Measurements from ENCODE around the gene ZNF618.

The ZNF618 gene

GRCh38 chr9:114051706-114052105 is 175.6 kb downstream of the ZNF618 start:
- Mint-ChIP-seq H3K4me3 (no peak overlapping the region), H3K27ac (no peak overlapping the region), H3K9me3 (no peaks in the 10 kb centered on the region), H3K36me3 (ENCODE audit: low read depth) (peaks cover 16% of the 10 kb centered on the region), H3K4me1 (ENCODE audit: low read depth) (no peaks in the 10 kb centered on the region), H3K27me3 (no peaks in the 10 kb centered on the region)
- intact Hi-C loops (cut with micrococcal nuclease), result no loop called here

- H3K4me1 Mint-ChIP-seq (ENCODE audit: low read depth), result no peaks in the 10 kb centered on the region
- H3K4me3 Mint-ChIP-seq, result no peak overlapping the region
- no peaks in the 10 kb centered on the region for H3K27me3 Mint-ChIP-seq
- no peak overlapping the region for H3K27ac Mint-ChIP-seq
- H3K9me3 Mint-ChIP-seq, result no peaks in the 10 kb centered on the region
- H3K36me3 Mint-ChIP-seq (ENCODE audit: low read depth), result peaks cover 16% of the 10 kb centered on the region
- intact Hi-C loops (cut with micrococcal nuclease), result no loop called here
These were observed 177.3 kb downstream of the ZNF618 start for GRCh38 chr9:114053246-114054005.

- Mint-ChIP-seq H3K27ac (no peak overlapping the region), H3K4me1 (ENCODE audit: low read depth) (no peaks in the 10 kb centered on the region), H3K36me3 (ENCODE audit: low read depth) (peaks cover 9% of the 10 kb centered on the region), H3K9me3 (no peaks in the 10 kb centered on the region), H3K27me3 (no peaks in the 10 kb centered on the region), H3K4me3 (no peak overlapping the region)
- intact Hi-C loops (cut with micrococcal nuclease), result no loop called here
These were observed 178.1 kb downstream of the ZNF618 start for GRCh38 chr9:114054191-114054690.

- Mint-ChIP-seq H3K27me3 (no peaks in the 10 kb centered on the region), H3K4me3 (no peak overlapping the region), H3K4me1 (ENCODE audit: low read depth) (no peaks in the 10 kb centered on the region), H3K27ac (no peak overlapping the region), H3K36me3 (ENCODE audit: low read depth) (peaks cover under 1% of the 10 kb centered on the region), H3K9me3 (no peaks in the 10 kb centered on the region)
- intact Hi-C loops (cut with micrococcal nuclease), result no loop called here
These were observed 179.0 kb downstream of the ZNF618 start for GRCh38 chr9:114055061-114055460.

- H3K4me1 Mint-ChIP-seq (ENCODE audit: low read depth), result no peaks in the 10 kb centered on the region
- H3K36me3 Mint-ChIP-seq (ENCODE audit: low read depth), result no peaks in the 10 kb centered on the region
- no peaks in the 10 kb centered on the region for H3K27me3 Mint-ChIP-seq
- H3K4me3 Mint-ChIP-seq, result no peak overlapping the region
- intact Hi-C loops (cut with micrococcal nuclease), result no loop called here
- H3K9me3 Mint-ChIP-seq, result no peaks in the 10 kb centered on the region
- H3K27ac Mint-ChIP-seq, result no peak overlapping the region
These were observed 179.8 kb downstream of the ZNF618 start for GRCh38 chr9:114055894-114056293.

- no peaks in the 10 kb centered on the region for H3K9me3 Mint-ChIP-seq
- H3K36me3 Mint-ChIP-seq (ENCODE audit: low read depth), result no peaks in the 10 kb centered on the region
- H3K4me1 Mint-ChIP-seq (ENCODE audit: low read depth), result no peaks in the 10 kb centered on the region
- H3K27me3 Mint-ChIP-seq, result no peaks in the 10 kb centered on the region
- intact Hi-C loops (cut with micrococcal nuclease), result no loop called here
- H3K4me3 Mint-ChIP-seq, result no peak overlapping the region
- no peak overlapping the region for H3K27ac Mint-ChIP-seq
These were observed 180.4 kb downstream of the ZNF618 start for GRCh38 chr9:114056527-114056926.

GRCh38 chr9:114057161-114057885 is 181.2 kb downstream of the ZNF618 start:
- no peak overlapping the region for H3K27ac Mint-ChIP-seq
- intact Hi-C loops (cut with micrococcal nuclease), result no loop called here
- H3K9me3 Mint-ChIP-seq, result no peaks in the 10 kb centered on the region
- no peak overlapping the region for H3K4me3 Mint-ChIP-seq
- peaks cover 3% of the 10 kb centered on the region for H3K27me3 Mint-ChIP-seq
- peaks cover 6% of the 10 kb centered on the region for H3K4me1 Mint-ChIP-seq (ENCODE audit: low read depth)
- H3K36me3 Mint-ChIP-seq (ENCODE audit: low read depth), result no peaks in the 10 kb centered on the region

GRCh38 chr9:114058688-114059046 is 182.6 kb downstream of the ZNF618 start:
- Mint-ChIP-seq H3K27me3 (peaks cover 10% of the 10 kb centered on the region), H3K27ac (no peak overlapping the region), H3K36me3 (ENCODE audit: low read depth) (no peaks in the 10 kb centered on the region), H3K9me3 (no peaks in the 10 kb centered on the region), H3K4me1 (ENCODE audit: low read depth) (peaks cover 6% of the 10 kb centered on the region), H3K4me3 (no peak overlapping the region)
- intact Hi-C loops (cut with micrococcal nuclease), result no loop called here

GRCh38 chr9:114059047-114059803 is 183.1 kb downstream of the ZNF618 start:
- no peaks in the 10 kb centered on the region for H3K9me3 Mint-ChIP-seq

GRCh38 chr9:114060070-114060469 is 184.0 kb downstream of the ZNF618 start:
- Mint-ChIP-seq H3K4me1 (ENCODE audit: low read depth) (peaks cover 6% of the 10 kb centered on the region), H3K4me3 (no peak overlapping the region), H3K36me3 (ENCODE audit: low read depth) (no peaks in the 10 kb centered on the region), H3K27me3 (peaks cover 13% of the 10 kb centered on the region), H3K9me3 (no peaks in the 10 kb centered on the region), H3K27ac (no peak overlapping the region)
- intact Hi-C loops (cut with micrococcal nuclease), result no loop called here

More at GRCh38 chr9:114059047-114059803, 183.1 kb downstream of the ZNF618 start:
- Mint-ChIP-seq H3K36me3 (ENCODE audit: low read depth) (no peaks in the 10 kb centered on the region), H3K4me3 (no peak overlapping the region), H3K4me1 (ENCODE audit: low read depth) (peaks cover 6% of the 10 kb centered on the region), H3K27ac (no peak overlapping the region), H3K27me3 (peaks cover 12% of the 10 kb centered on the region)
- intact Hi-C loops (cut with micrococcal nuclease), result no loop called here

GRCh38 chr9:114060711-114061110 is 184.6 kb downstream of the ZNF618 start:
- intact Hi-C loops (cut with micrococcal nuclease), result no loop called here
- peaks cover 13% of the 10 kb centered on the region for H3K27me3 Mint-ChIP-seq
- no peaks in the 10 kb centered on the region for H3K36me3 Mint-ChIP-seq (ENCODE audit: low read depth)
- H3K9me3 Mint-ChIP-seq, result no peaks in the 10 kb centered on the region
- peaks cover 6% of the 10 kb centered on the region for H3K4me1 Mint-ChIP-seq (ENCODE audit: low read depth)
- no peak overlapping the region for H3K4me3 Mint-ChIP-seq
- H3K27ac Mint-ChIP-seq, result no peak overlapping the region

GRCh38 chr9:114061292-114061691 is 185.2 kb downstream of the ZNF618 start:
- H3K4me1 Mint-ChIP-seq (ENCODE audit: low read depth), result peaks cover 6% of the 10 kb centered on the region
- H3K36me3 Mint-ChIP-seq (ENCODE audit: low read depth), result no peaks in the 10 kb centered on the region
- H3K27ac Mint-ChIP-seq, result no peak overlapping the region
- H3K9me3 Mint-ChIP-seq, result no peaks in the 10 kb centered on the region
- intact Hi-C loops (cut with micrococcal nuclease), result no loop called here
- no peak overlapping the region for H3K4me3 Mint-ChIP-seq
- peaks cover 13% of the 10 kb centered on the region for H3K27me3 Mint-ChIP-seq

GRCh38 chr9:114061830-114062474 is 185.8 kb downstream of the ZNF618 start:
- Mint-ChIP-seq H3K9me3 (no peaks in the 10 kb centered on the region), H3K4me3 (no peak overlapping the region), H3K27me3 (peaks cover 16% of the 10 kb centered on the region), H3K4me1 (ENCODE audit: low read depth) (peaks cover 6% of the 10 kb centered on the region), H3K27ac (no peak overlapping the region), H3K36me3 (ENCODE audit: low read depth) (no peaks in the 10 kb centered on the region)
- intact Hi-C loops (cut with micrococcal nuclease), result no loop called here

All from dendritic cell treated with granulocyte-macrophage colony-stimulating factor and Interleukin-4, amounts not matched to agents 40 ng/mL and 50 ng/mL, for 4 days (primary cell).